Activated CD4-positive, alpha-beta T cell treated with anti-CD3 and anti-CD28 coated beads, Interleukin-2, amount 50 U/mL, for 1 hour (primary cell): Measurements from ENCODE around the gene RNF183.

Experiments used
- DNase-seq: peaks from one replicate; pipeline ENCODE4 v3.0.0-alpha.2; 2020

RNF183 gene

GRCh38 chr9:113302792-113303418 lies at the start of gene RNF183:
Gene RNF183 (minus strand): TSS chr9:113303376. CDS start chr9:113298184, 5,192 bp downstream.
- DNase-seq, result no peak

- DNase-seq, result no peak
These were observed 49.2 kb upstream of the RNF183 start for GRCh38 chr9:113352411-113352810.

GRCh38 chr9:113352006-113352405 lies 48.8 kb upstream of the RNF183 start:
- DNase-seq, result no peak

- no peak for DNase-seq
These were observed 47.8 kb upstream of the RNF183 start for GRCh38 chr9:113350937-113351336.

- no peak for DNase-seq
These were observed 47.0 kb upstream of the RNF183 start for GRCh38 chr9:113350107-113350661.

GRCh38 chr9:113349445-113350094 lies 46.4 kb upstream of the RNF183 start, which contains the start of gene BSPRY:
Gene BSPRY (plus strand): TSS chr9:113349541. CDS start chr9:113349580, 39 bp downstream.
- no peak for DNase-seq

- DNase-seq, result no peak
These were observed 45.9 kb upstream of the RNF183 start for GRCh38 chr9:113349066-113349444.

- DNase-seq, result no peak
These were observed 45.3 kb upstream of the RNF183 start for GRCh38 chr9:113348437-113348836.

GRCh38 chr9:113345671-113346070 lies 42.5 kb upstream of the RNF183 start:
- no peak for DNase-seq

GRCh38 chr9:113345190-113345589 lies 42.0 kb upstream of the RNF183 start:
- DNase-seq, result no peak

GRCh38 chr9:113343732-113344231 lies 40.6 kb upstream of the RNF183 start:
- no peak for DNase-seq

- no peak for DNase-seq
These were observed 38.7 kb upstream of the RNF183 start for GRCh38 chr9:113341712-113342410.

- peak; percentile 73 for DNase-seq
These were observed 37.0 kb upstream of the RNF183 start, which contains the start of gene WDR31 for GRCh38 chr9:113340011-113340699. Gene WDR31 (minus strand): TSS chr9:113340275. CDS start chr9:113332022, 8,253 bp downstream.

- no peak for DNase-seq
These were observed 34.5 kb upstream of the RNF183 start for GRCh38 chr9:113337714-113338113.

GRCh38 chr9:113331780-113332179 lies 28.6 kb upstream of the RNF183 start:
- no peak for DNase-seq

- DNase-seq, result no peak
These were observed 25.0 kb upstream of the RNF183 start for GRCh38 chr9:113328045-113328782.

GRCh38 chr9:113326230-113326629 lies 23.1 kb upstream of the RNF183 start:
- no peak for DNase-seq

- DNase-seq, result no peak
These were observed 19.5 kb upstream of the RNF183 start for GRCh38 chr9:113322671-113323070.

- no peak for DNase-seq
These were observed 16.9 kb upstream of the RNF183 start for GRCh38 chr9:113320051-113320450.

- DNase-seq, result no peak
These were observed 15.9 kb upstream of the RNF183 start for GRCh38 chr9:113319054-113319453.

GRCh38 chr9:113317777-113318176 lies 14.6 kb upstream of the RNF183 start:
- DNase-seq, result no peak

- no peak for DNase-seq
These were observed 12.9 kb upstream of the RNF183 start for GRCh38 chr9:113316030-113316429.
